HG03439 (cell line): ENCODE data around the gene TMEM229A.
"Not testable (repeated sequence)": the region's sequence is repeated elsewhere in the genome, so short reads cannot be mapped to it uniquely, and the experiment has no call there.

Experiments
- ATAC-seq: cut with Tn5 transposase; IDR thresholded peaks from one replicate; pipeline ENCODE4 v1.9.1; 2021; ENCODE audit warnings: mild to moderate bottlenecking, moderate library complexity; ENCODE audit not compliant: unreplicated experiment

Gene TMEM229A

GRCh38 chr7:124032369-124033094 is at the start of gene TMEM229A:
TSS of gene TMEM229A (minus strand) at chr7:124033067. CDS start at chr7:124033003, 64 bp downstream.
- no peak for ATAC-seq

DNA sequence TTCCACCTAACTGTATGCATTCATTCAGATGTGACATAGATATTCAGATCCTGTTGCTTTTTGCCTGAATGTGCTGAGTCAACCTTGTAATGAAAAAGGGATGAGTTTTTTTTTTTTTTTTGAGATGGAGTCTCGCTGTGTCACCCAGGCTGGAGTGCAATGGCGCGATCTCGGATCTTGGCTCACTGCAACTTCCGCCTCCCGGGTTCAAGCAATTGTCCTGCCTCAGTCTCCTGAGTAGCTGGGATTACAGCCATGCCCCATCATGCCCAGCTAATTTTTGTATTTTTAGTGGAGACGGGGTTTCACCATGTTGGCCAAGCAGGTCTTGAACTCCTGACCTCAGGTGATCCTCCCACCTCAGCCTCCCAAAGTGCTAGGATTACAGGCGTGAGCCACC is 49.4 kb upstream of the TMEM229A start:
- ATAC-seq, result not testable (repeated sequence)

- ATAC-seq, result no peak
Measured at GRCh38 chr7:124077546-124077945, 44.7 kb upstream of the TMEM229A start.

DNA sequence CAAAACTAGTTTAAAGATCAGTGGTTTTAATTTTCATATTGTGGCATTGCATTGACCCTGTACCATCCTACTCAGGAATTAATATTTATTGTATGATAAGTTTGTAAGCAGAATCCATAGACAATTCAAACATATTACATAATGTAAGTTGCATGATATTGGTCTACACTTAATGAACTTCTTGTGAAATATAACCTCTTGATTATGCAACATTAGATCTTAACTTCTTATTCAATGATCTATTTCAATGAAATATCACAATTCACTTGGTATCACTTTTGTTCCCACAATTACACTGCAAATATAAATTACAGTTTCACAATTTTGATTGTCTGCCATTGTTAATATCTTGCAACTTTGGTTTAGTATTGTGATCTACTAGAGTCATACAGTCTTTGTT is 44.0 kb upstream of the TMEM229A start:
- ATAC-seq, result no peak

- ATAC-seq, result no peak
Measured at GRCh38 chr7:124074007-124074406, 41.1 kb upstream of the TMEM229A start.

GRCh38 chr7:124073310-124073645 is 40.4 kb upstream of the TMEM229A start:
- no peak for ATAC-seq

DNA sequence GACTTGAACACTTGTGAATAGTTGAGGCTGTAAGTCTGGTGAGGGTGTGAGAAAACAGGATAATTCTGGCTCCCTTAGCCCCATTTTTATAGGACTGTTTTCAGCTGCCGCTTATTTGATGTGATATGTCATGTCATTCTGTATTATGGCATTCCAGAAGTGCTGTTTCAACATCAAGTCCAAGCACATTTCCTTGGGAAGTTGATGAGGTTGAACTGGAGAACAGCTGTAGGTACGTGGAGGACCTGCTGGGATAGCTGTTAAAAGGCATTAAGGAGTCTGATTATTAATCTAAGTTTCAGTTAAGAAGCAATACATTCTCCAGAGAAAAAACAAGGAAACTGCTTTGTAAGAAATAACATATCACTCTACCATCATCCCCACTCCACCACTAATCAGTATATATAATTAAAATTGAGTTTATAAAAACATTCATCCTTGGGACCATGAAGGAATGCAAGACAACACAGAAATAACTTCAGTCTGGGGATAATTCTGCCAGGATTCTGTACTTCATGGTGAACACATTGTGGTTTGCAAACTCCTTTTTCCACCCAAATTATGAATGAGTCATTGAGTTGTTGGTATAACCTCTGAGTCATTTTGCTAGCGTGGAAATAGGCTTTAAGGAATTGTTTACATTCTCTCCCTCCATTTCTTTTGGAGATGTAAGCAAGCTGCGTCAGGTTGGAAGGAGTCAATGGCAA is 39.9 kb upstream of the TMEM229A start:
- no peak for ATAC-seq

GRCh38 chr7:124071843-124072242 is 39.0 kb upstream of the TMEM229A start:
- no peak for ATAC-seq

- ATAC-seq, result no peak
Measured at GRCh38 chr7:124062171-124062570, 29.3 kb upstream of the TMEM229A start.

- ATAC-seq, result no peak
Measured at GRCh38 chr7:124060528-124060927, 27.7 kb upstream of the TMEM229A start.

GRCh38 chr7:124059375-124059774 is 26.5 kb upstream of the TMEM229A start:
- peak; percentile 100 for ATAC-seq

DNA sequence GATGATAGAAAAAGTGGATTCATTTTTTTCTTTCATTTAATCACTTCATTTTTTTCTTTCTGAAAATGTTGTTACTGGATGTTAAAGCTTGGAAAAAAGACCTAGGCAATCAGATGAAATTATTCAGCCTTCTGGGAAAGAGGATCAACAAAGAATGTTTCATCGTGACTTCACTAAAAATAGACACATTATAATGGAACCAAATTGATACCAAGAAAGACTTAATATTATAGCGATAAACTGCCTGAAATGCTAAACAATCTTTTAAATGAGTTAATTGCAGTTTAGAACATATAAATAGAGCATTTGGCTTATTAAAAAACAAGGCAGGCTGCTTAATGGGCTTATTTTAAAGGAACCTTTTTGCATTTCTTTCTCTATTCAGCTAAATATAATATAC is 25.6 kb upstream of the TMEM229A start:
- no peak for ATAC-seq

DNA sequence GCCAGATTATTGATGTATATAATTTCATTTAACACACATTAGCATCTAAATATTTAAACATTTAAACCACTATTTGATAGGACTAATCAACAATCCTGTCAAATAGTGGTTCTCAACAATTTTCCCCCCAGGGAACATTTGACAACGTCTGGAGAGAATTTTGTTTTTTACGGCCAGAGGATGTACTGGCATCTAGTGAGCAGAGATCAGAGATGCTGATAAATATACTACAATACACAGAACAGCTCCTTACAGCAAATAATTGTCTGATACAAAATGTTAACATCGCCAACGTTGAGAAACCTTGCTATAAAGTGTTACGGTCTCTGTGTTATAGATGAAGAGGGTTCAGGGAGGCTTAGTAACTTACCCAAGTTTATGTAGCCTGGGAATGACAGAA is 25.0 kb upstream of the TMEM229A start:
- no peak for ATAC-seq

GRCh38 chr7:124056234-124056633 is 23.4 kb upstream of the TMEM229A start:
- ATAC-seq, result no peak

GRCh38 chr7:124051681-124052377 is 19.0 kb upstream of the TMEM229A start:
- ATAC-seq, result no peak

DNA sequence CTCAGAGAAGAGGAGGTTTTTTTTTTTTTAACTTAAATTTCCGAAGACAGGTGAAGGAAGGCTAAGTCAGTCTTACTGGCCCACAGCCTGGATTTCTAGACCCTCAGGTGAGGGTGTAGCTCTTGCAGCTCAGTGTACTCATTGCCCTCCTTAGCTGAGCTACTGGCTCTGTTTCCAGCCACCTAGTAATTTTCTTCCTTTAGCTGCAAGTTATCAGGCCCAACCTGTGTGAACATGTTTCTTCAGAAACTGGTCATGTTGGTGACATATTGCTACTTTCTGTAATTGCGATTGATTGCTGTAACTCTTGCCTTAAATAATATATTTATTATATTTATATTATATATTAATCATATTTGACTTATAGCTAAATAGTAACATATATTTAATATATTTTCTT is 10.0 kb upstream of the TMEM229A start:
- ATAC-seq, result no peak

DNA sequence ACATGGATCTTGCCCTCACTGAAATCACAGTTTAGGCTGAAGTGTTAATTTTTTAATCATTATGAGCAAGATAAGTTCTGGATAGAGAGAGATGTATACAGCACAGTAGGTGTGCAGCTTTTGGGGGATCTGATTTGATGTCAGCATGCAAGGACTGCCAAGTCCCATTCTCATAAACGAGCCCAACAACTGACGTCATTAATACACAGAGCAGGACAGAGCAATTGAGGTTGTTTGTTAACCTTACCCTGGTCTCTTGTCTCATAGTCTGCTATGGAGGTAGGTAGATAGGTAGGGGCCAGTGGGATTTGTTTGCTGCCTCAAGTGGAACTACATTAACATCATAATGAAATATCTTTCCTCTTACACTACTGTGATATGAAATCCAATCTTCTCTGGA is 8.6 kb upstream of the TMEM229A start:
- no peak for ATAC-seq

GRCh38 chr7:124037902-124038301 is 5.0 kb upstream of the TMEM229A start:
- not testable (repeated sequence) for ATAC-seq

DNA sequence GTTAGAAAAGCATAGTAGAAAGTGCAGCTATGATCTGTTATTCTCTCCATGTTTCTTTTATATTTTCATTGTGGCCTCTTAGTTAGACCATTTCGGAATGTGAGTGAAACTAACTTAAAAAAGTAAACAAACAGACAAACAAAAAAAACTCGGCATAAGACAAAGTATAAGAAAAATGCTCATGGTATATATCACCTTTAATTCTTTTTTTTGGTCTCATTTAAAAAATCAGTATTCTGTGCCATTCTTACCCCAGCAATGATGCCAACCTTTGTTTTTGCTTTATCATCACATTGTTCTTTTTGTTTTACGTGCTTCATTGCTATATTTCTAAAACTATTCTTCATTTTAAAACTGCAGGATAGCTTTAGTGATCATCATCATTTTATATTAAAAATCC is 2.8 kb upstream of the TMEM229A start:
- ATAC-seq, result no peak

GRCh38 chr7:124034754-124035100 is 1.9 kb upstream of the TMEM229A start:
- no peak for ATAC-seq

DNA sequence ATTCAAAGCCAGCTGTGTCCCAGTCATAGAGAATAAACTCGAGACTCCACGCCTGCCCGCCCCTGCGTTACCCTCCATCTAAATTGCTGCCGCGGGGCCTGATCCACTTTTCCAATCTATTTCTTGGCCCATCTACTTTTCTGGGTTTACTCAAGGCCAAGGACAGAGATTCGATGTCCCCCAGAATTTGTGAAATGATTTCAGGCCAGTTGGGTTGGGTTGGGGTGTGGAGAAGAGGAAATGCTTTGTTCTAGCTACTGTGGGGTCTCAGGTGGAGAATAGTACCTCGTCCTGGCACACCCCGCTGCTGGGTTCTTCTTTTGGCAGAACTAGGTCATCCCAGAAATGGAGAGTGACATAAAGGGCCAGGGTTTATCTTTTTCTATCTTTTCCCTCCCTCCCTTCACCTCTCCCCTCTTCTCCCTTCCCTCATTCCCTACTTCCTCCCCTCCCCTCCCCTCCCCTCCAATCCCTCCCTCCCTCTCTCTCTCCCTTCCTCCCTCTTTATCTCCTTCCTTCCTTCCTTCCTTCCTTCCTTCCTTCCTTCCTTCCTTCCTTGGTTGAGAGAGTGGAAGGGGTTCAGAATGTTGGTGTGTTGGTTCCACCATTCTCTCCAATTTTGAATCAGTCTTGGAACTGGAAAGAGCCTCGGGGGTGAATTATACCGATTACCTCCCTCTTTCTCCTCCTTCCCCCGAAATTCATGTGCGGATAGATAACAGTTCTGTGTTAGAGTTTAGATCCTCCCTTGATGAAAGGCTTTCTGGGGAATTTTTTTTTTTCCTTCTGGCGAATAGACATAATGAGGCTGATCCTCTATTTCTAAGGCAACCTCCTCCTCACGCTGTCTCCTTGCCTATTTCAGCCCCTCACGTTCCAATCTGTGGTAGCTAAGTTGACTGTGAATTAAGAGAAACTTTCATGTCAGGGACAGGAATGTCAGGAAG is 1.2 kb upstream of the TMEM229A start:
- ATAC-seq, result no peak
